ENCODE measurements around the gene NUP62. TPM values are rescaled to one million over a fixed set of nuclear protein-coding genes. Genes with fewer than 3 reads are reported as not detected.
A peak's percentile ranks its signal among the peaks of the same experiment; 100 is the strongest.

NUP62 gene
- total and polyA plus RNA-seq, 12 donors, result 13.2 to 48.1 (median 32.7) TPM

DNA sequence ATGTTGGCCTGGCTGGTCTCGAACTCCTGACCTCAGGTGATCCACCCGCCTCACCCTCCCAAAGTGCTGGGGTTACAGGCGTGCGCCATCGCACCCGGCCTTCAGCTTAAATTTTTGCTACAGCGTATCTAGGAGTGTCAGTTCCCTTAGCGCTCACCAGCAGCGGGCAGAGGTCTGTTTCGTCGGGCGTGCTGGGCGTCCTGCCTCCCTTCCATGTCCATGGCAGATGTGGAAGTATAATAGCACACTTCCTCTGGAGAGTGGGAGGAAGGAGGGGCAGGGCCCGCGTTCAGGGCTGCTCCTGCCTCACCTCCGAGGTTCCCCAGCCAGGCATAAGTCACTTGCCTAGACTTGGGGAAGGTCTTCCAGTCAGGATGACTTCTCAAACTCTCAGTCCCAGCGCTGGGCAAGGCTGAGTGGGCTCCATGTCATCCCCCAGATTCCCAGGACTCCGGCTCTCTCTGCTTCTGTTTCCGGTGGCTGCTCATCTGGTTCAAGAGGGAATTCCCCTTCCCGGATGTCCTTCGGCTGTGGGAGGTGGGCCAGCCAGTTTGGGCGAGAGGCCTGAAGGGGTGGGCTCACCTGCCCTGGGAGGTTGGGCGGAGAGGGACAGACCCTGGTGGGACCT lies 42.2 kb downstream of the NUP62 start:
- Histone ChIP-seq H3K4me1 (peaks cover 5 to 27% (median 11%) of the 10 kb centered on the region in 9 donors), H3K27ac (peak overlapping the region in 3 of 10 donors; percentile 20 to 35 (median 33)), H3K36me3 (peaks cover 15 to 56% (median 40%) of the 10 kb centered on the region in 9 donors), H3K27me3 (peaks cover 0 to 9% (median 0%) of the 10 kb centered on the region in 7 donors), H3K4me3 (peak overlapping the region in 1 of 10 donors; percentile 25), H3K9me3 (no peaks in the 10 kb centered on the region)
- DNase-seq (peak; percentile 19 to 20), ATAC-seq (peak in 1 of 8 donors; percentile 17)
- 69 to 70% methylated on average over 23 of the region's 23 CpGs for WGBS, 2 donors
- no peak for TF ChIP-seq CTCF (IDR thresholded peaks at IDR 0.05)
- intact Hi-C loops (cut with DNase I), result no loop called here

GRCh38 chr19:49884760-49885159 lies 44.5 kb downstream of the NUP62 start:
- peaks cover 0 to 1% (median 0%) of the 10 kb centered on the region in 7 donors for H3K27me3 ChIP-seq
- ATAC-seq (no peak), DNase-seq (no peak)
- H3K9me3 ChIP-seq, result no peaks in the 10 kb centered on the region
- 92 to 100% methylated on average over 3 of the region's 3 CpGs for WGBS, 2 donors
- intact Hi-C loops (cut with DNase I), result loop anchor here in 1 of 10 donors (5.0 kb wide), 1 partner anchor 43 kb away; the partner anchor contains the start of genes ATF5 and NUP62
- H3K4me3 ChIP-seq, result no peak overlapping the region
- H3K27ac ChIP-seq, result no peak overlapping the region
- H3K4me1 ChIP-seq, result peaks cover 0 to 18% (median 3%) of the 10 kb centered on the region in 9 donors
- TF ChIP-seq CTCF (IDR thresholded peaks at IDR 0.05), result no peak
- peaks cover 15 to 80% (median 63%) of the 10 kb centered on the region in 9 donors for H3K36me3 ChIP-seq

DNA sequence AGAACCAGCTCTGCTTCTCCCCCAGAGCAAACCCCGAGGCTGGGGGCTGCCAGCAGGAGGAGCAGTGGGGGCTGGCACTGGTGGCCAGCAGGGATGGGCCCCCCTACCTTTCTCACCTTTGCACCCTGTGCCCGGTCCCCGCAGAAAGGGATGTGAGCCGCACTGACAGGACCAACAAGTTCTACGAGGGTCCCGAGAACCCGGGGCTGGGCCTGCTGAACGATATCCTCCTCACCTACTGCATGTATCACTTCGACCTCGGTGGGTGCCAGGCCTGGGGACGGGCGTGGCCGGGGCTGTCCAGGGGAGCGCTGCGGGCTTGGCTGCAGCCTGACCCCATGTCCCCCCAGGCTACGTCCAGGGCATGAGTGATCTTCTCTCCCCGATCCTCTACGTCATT lies 45.2 kb downstream of the NUP62 start:
- no peak for ATAC-seq
- no peak for DNase-seq
- TF ChIP-seq CTCF (IDR thresholded peaks at IDR 0.05), result no peak
- H3K27me3 ChIP-seq, result no peaks in the 10 kb centered on the region
- intact Hi-C loops (cut with DNase I), result loop anchor here in 1 of 10 donors (5.0 kb wide), 1 partner anchor 43 kb away; the partner anchor contains the start of genes ATF5 and NUP62
- peaks cover 0 to 14% (median under 1%) of the 10 kb centered on the region in 9 donors for H3K4me1 ChIP-seq
- H3K36me3 ChIP-seq, result peaks cover 15 to 87% (median 68%) of the 10 kb centered on the region in 9 donors
- no peaks in the 10 kb centered on the region for H3K9me3 ChIP-seq
- no peak overlapping the region for H3K27ac ChIP-seq
- 94% methylated on average over 18 of the region's 18 CpGs for WGBS, 2 donors
- no peak overlapping the region for H3K4me3 ChIP-seq

GRCh38 chr19:49883094-49883493 lies 46.2 kb downstream of the NUP62 start:
- no peak for DNase-seq
- no peaks in the 10 kb centered on the region for H3K9me3 ChIP-seq
- no peak for ATAC-seq
- H3K27me3 ChIP-seq, result no peaks in the 10 kb centered on the region
- H3K36me3 ChIP-seq, result peaks cover 15 to 90% (median 73%) of the 10 kb centered on the region in 9 donors
- WGBS, 2 donors, result 98 to 100% methylated on average over 5 of the region's 5 CpGs
- peaks cover 3 to 25% (median 11%) of the 10 kb centered on the region in 9 donors for H3K4me1 ChIP-seq
- intact Hi-C loops (cut with DNase I), result loop anchor here in 1 of 10 donors (5.0 kb wide), 1 partner anchor 44 kb away; the partner anchor contains the start of genes ATF5 and NUP62
- no peak overlapping the region for H3K4me3 ChIP-seq
- TF ChIP-seq CTCF (IDR thresholded peaks at IDR 0.05), result no peak
- no peak overlapping the region for H3K27ac ChIP-seq

Data from heart right ventricle (tissue), 16 donors.